ENCODE measurements around the gene FAM43A. TPM values are rescaled to one million over a fixed set of nuclear protein-coding genes. Genes with fewer than 3 reads are reported as not detected.

FAM43A gene
- total and polyA plus RNA-seq, 8 donors: 1.2 to 2.8 (median 1.7) TPM

DNA sequence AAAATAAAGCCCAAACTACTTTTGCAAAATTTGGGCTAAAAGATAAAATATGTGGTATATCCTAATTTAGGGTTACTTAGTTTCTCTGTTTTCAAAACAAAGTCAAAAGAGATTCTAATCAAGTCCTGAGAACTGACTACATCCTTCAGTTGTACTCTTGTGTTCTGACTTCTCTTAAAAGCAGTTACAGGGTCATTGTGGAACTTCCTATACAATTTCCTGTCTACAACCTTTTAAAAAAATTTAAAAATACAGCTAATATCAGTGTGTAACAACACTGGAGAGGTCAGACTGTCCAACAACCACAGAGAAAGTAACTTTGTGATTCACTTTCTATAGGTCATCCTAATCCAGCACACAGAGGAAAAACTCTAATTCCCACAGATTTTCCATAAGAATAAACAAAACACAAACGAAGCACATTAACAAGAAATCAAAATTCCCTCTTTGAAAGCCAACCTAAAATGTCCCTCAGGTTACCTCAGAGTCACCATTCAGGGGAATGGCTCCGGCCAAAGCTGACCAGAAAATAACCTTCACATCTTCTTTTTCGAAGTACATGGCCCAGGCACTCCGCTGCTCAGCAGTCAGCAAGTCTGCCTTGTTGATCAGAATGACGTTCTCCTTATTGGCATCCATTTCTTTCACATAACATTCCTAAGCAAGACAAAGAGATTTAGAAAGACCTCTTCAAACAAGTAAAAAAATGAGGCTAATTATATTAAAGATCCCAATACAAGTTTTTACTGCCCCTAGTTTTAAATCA lies 27.0 kb upstream of the FAM43A start:
- TF ChIP-seq, protein P1, sequence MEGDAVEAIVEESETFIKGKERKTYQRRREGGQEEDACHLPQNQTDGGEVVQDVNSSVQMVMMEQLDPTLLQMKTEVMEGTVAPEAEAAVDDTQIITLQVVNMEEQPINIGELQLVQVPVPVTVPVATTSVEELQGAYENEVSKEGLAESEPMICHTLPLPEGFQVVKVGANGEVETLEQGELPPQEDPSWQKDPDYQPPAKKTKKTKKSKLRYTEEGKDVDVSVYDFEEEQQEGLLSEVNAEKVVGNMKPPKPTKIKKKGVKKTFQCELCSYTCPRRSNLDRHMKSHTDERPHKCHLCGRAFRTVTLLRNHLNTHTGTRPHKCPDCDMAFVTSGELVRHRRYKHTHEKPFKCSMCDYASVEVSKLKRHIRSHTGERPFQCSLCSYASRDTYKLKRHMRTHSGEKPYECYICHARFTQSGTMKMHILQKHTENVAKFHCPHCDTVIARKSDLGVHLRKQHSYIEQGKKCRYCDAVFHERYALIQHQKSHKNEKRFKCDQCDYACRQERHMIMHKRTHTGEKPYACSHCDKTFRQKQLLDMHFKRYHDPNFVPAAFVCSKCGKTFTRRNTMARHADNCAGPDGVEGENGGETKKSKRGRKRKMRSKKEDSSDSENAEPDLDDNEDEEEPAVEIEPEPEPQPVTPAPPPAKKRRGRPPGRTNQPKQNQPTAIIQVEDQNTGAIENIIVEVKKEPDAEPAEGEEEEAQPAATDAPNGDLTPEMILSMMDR (IDR thresholded peaks at IDR 0.05): no peak
- Histone ChIP-seq H3K27ac (no peak overlapping the region), H3K36me3 (peaks cover 0 to 18% (median 0%) of the 10 kb centered on the region in 3 donors), H3K4me3 (no peak overlapping the region), H3K9me3 (no peaks in the 10 kb centered on the region), H3K27me3 (no peaks in the 10 kb centered on the region), H3K4me1 (no peaks in the 10 kb centered on the region)
- no peak for DNase-seq
- intact Hi-C loops (cut with DNase I): no loop called here
- ATAC-seq: no peak
- 79 to 85% methylated on average over 5 of the region's 5 CpGs for WGBS, 2 donors
- FAIRE-seq: no peak

DNA sequence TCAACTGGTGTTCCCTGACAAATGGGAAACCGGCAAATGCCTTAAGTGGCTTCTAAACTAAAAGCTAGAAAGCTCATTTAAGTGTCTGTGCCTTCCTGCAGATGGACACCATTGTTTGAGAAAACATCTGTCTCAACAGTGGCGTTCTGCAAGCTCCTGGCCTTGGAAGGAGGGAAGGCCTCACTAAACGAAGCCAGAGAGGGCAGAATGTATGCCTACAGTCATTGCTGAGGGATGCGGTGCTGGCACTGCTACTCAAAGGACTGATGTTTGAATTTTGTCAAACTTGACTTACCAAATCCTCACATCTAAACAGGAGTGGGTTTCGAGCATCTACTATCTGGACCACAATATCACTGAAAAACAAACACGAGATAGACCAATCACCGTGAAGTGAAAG lies 25.9 kb upstream of the FAM43A start:
- DNase-seq (no peak), FAIRE-seq (no peak), ATAC-seq (no peak)
- no peaks in the 10 kb centered on the region for H3K4me1 ChIP-seq
- H3K36me3 ChIP-seq: peaks cover 0 to 24% (median 3%) of the 10 kb centered on the region in 3 donors
- H3K9me3 ChIP-seq: no peaks in the 10 kb centered on the region
- intact Hi-C loops (cut with DNase I): no loop called here
- 79 to 81% methylated on average over 7 of the region's 7 CpGs for WGBS, 2 donors
- H3K4me3 ChIP-seq: no peak overlapping the region
- no peak overlapping the region for H3K27ac ChIP-seq
- TF ChIP-seq, protein P1 (IDR thresholded peaks at IDR 0.05): no peak
- no peaks in the 10 kb centered on the region for H3K27me3 ChIP-seq

GRCh38 chr3:194661374-194661773 lies 24.3 kb upstream of the FAM43A start:
- Histone ChIP-seq H3K27me3 (no peaks in the 10 kb centered on the region), H3K27ac (no peak overlapping the region), H3K4me1 (no peaks in the 10 kb centered on the region), H3K36me3 (peaks cover 4 to 33% (median 5%) of the 10 kb centered on the region in 3 donors), H3K4me3 (no peak overlapping the region), H3K9me3 (no peaks in the 10 kb centered on the region)
- no peak for ATAC-seq
- TF ChIP-seq, protein P1 (IDR thresholded peaks at IDR 0.05): no peak
- WGBS, 2 donors: 42 to 51% methylated on average over 3 of the region's 3 CpGs
- intact Hi-C loops (cut with DNase I): no loop called here
- no peak for FAIRE-seq
- no peak for DNase-seq

- WGBS, 2 donors: 79 to 82% methylated on average over 6 of the region's 6 CpGs
- no peaks in the 10 kb centered on the region for H3K9me3 ChIP-seq
- H3K4me3 ChIP-seq: no peak overlapping the region
- intact Hi-C loops (cut with DNase I): no loop called here
- ATAC-seq (no peak), FAIRE-seq (no peak), DNase-seq (no peak)
- peaks cover 6 to 33% (median 7%) of the 10 kb centered on the region in 3 donors for H3K36me3 ChIP-seq
- no peaks in the 10 kb centered on the region for H3K27me3 ChIP-seq
- no peak overlapping the region for H3K27ac ChIP-seq
- TF ChIP-seq, protein P1 (IDR thresholded peaks at IDR 0.05): no peak
- H3K4me1 ChIP-seq: no peaks in the 10 kb centered on the region
Observed at GRCh38 chr3:194661946-194662345, 23.7 kb upstream of the FAM43A start.

GRCh38 chr3:194664857-194665256 lies 20.8 kb upstream of the FAM43A start:
- Histone ChIP-seq H3K27me3 (no peaks in the 10 kb centered on the region), H3K9me3 (no peaks in the 10 kb centered on the region), H3K4me1 (peaks cover 0 to under 1% (median 0%) of the 10 kb centered on the region in 3 donors), H3K27ac (no peak overlapping the region), H3K36me3 (peaks cover 6 to 23% (median 7%) of the 10 kb centered on the region in 3 donors), H3K4me3 (no peak overlapping the region)
- intact Hi-C loops (cut with DNase I): loop anchor here in 1 of 3 donors (5.0 kb wide), 1 partner anchor 602 kb away; no protein-coding TSS in a partner anchor
- TF ChIP-seq, protein P1 (IDR thresholded peaks at IDR 0.05): no peak
- no peak for FAIRE-seq
- 95% methylated on average over 7 of the region's 7 CpGs for WGBS, 2 donors
- no peak for DNase-seq
- no peak for ATAC-seq

All from pancreas (tissue), 10 donors.